Body of pancreas (tissue), 4 donors: ENCODE results near the gene AKAP6. TPM values are rescaled to one million over a fixed set of nuclear protein-coding genes. Genes with fewer than 3 reads are reported as not detected.

Experiments
- ATAC-seq: fragments of 150-250 bp; one replicate; pipeline ENCODE4 v1.9.1; 2016
- DNase-seq, 4 donors: peaks; one replicate each; pipeline ENCODE4 v3.0.0-alpha.2; 2019
- H3K27ac ChIP-seq, 4 donors: fragments of 200-600 bp; sonication (generic); 1 replicate in 3 of 4; 2 replicates in 1 of 4; pipeline versions ENCODE4 v1.5.1 to v1.6.1; 2016 to 2019; ENCODE audit warnings: mild to moderate bottlenecking in 1 of 4, mixed read lengths in 1 of 4, moderate library complexity in 1 of 4
- H3K27me3 ChIP-seq, 2 donors: fragments of 200-600 bp; sonication (generic); one replicate each; pipeline ENCODE4 v1.6.0; 2016; ENCODE audit warnings: mild to moderate bottlenecking in 1 of 2
- H3K36me3 ChIP-seq, 2 donors: fragments of 200-600 bp; sonication (generic); replicated peaks in 1 of 2; 2 replicates each; pipeline ENCODE4 v1.5.1; 2016; ENCODE audit warnings: low read depth in 2 of 2; ENCODE audit not compliant: insufficient read depth in 1 of 2
- H3K4me1 ChIP-seq: fragments of 200-600 bp; sonication (generic); one replicate; pipeline ENCODE4 v1.6.0; 2016
- H3K4me3 ChIP-seq, 2 donors: fragments of 200-600 bp; sonication (generic); 1 replicate in 1 of 2; 2 replicates in 1 of 2; pipeline ENCODE4 v1.5.1; 2016 to 2019
- H3K9me3 ChIP-seq, 3 donors: fragments of 200-600 bp; sonication (generic); 1 replicate in 2 of 3; 2 replicates in 1 of 3; pipeline ENCODE4 v1.5.1; 2016
- CTCF ChIP-seq, 7 experiments: fragments of 450-650 bp in 4 of 7; fragments of 200-600 bp in 3 of 7; sonication (generic) in 3 of 7; IDR thresholded peaks; one replicate each; pipeline ENCODE4 v1.5.1; 2016 to 2019; ENCODE audit warnings: antibody characterized with exemption in 7 of 7
- POLR2A ChIP-seq, 3 donors: fragments of 450-650 bp; IDR thresholded peaks; one replicate each; pipeline ENCODE4 v1.6.1; 2016; ENCODE audit warnings: antibody characterized with exemption in 3 of 3, mild to moderate bottlenecking in 2 of 3
- WGBS, 2 donors: methylation state at CpG; one replicate each; pipeline ENCODE4 v1.1.5; 2017; 5-methylcytosine and 5-hydroxymethylcytosine counted together
- intact Hi-C: fragments of 100-400 bp; cut with DNase I; formaldehyde crosslinking; loops from one replicate; pipeline ENCODE4 v1.15.1; 2023
- total RNA-seq, 2 donors: library from RNA; depleted of rRNA; stranded (reverse); fragments of >200 nt; gene quantifications; one replicate each; pipeline ENCODE4 v1.1.0, GENCODE V29; 2016

The AKAP6 gene
- total RNA-seq, 2 donors from 2014 or later: 2.0 to 2.9 TPM

GRCh38 chr14:32476532-32476931 lies 147.4 kb downstream of the AKAP6 start:
- WGBS, 2 donors: 55 to 68% methylated on average over 4 of the region's 4 CpGs
- Histone ChIP-seq H3K4me3 (no peak overlapping the region), H3K36me3 (no peaks in the 10 kb centered on the region), H3K9me3 (no peaks in the 10 kb centered on the region), H3K27ac (no peak overlapping the region), H3K4me1 (peaks cover 7% of the 10 kb centered on the region), H3K27me3 (no peaks in the 10 kb centered on the region)
- DNase-seq (no peak), ATAC-seq (no peak)
- intact Hi-C loops: no loop called here
- TF ChIP-seq POLR2A (IDR thresholded peaks at IDR 0.05): no peak
- no peak for TF ChIP-seq CTCF (IDR thresholded peaks at IDR 0.05)

GRCh38 chr14:32477396-32477795 lies 148.3 kb downstream of the AKAP6 start:
- ATAC-seq (no peak), DNase-seq (no peak)
- H3K27ac ChIP-seq: no peak overlapping the region
- H3K4me3 ChIP-seq: no peak overlapping the region
- H3K36me3 ChIP-seq: no peaks in the 10 kb centered on the region
- H3K4me1 ChIP-seq: peaks cover 3% of the 10 kb centered on the region
- no peaks in the 10 kb centered on the region for H3K9me3 ChIP-seq
- no peaks in the 10 kb centered on the region for H3K27me3 ChIP-seq
- TF ChIP-seq POLR2A (IDR thresholded peaks at IDR 0.05) (no peak), CTCF (IDR thresholded peaks at IDR 0.05) (no peak)
- WGBS, 2 donors: 91 to 92% methylated on average over 3 of the region's 3 CpGs
- intact Hi-C loops: no loop called here

GRCh38 chr14:32478050-32478449 lies 149.0 kb downstream of the AKAP6 start:
- Histone ChIP-seq H3K27me3 (no peaks in the 10 kb centered on the region), H3K4me1 (no peaks in the 10 kb centered on the region), H3K27ac (no peak overlapping the region), H3K4me3 (no peak overlapping the region), H3K9me3 (no peaks in the 10 kb centered on the region), H3K36me3 (no peaks in the 10 kb centered on the region)
- ATAC-seq (no peak), DNase-seq (no peak)
- no peak for TF ChIP-seq CTCF (IDR thresholded peaks at IDR 0.05)
- no peak for TF ChIP-seq POLR2A (IDR thresholded peaks at IDR 0.05)
- intact Hi-C loops: no loop called here
- 85 to 88% methylated on average over 3 of the region's 3 CpGs for WGBS, 2 donors

GRCh38 chr14:32480337-32480736 lies 151.2 kb downstream of the AKAP6 start:
- no peaks in the 10 kb centered on the region for H3K4me1 ChIP-seq
- TF ChIP-seq POLR2A (IDR thresholded peaks at IDR 0.05): no peak
- TF ChIP-seq CTCF (IDR thresholded peaks at IDR 0.05): no peak
- H3K9me3 ChIP-seq: no peaks in the 10 kb centered on the region
- intact Hi-C loops: no loop called here
- no peak for ATAC-seq
- 81% methylated on average over 1 of the region's 1 CpG for WGBS, 2 donors
- no peak for DNase-seq
- H3K27me3 ChIP-seq: no peaks in the 10 kb centered on the region
- H3K4me3 ChIP-seq: no peak overlapping the region
- H3K27ac ChIP-seq: no peak overlapping the region
- no peaks in the 10 kb centered on the region for H3K36me3 ChIP-seq

GRCh38 chr14:32481707-32482106 lies 152.6 kb downstream of the AKAP6 start:
- Histone ChIP-seq H3K9me3 (no peaks in the 10 kb centered on the region), H3K36me3 (no peaks in the 10 kb centered on the region), H3K4me1 (no peaks in the 10 kb centered on the region), H3K27ac (no peak overlapping the region), H3K4me3 (no peak overlapping the region), H3K27me3 (no peaks in the 10 kb centered on the region)
- DNase-seq: no peak
- no peak for TF ChIP-seq POLR2A (IDR thresholded peaks at IDR 0.05)
- TF ChIP-seq CTCF (IDR thresholded peaks at IDR 0.05): no peak
- ATAC-seq: no peak
- WGBS, 2 donors: 24 to 64% methylated on average over 1 of the region's 1 CpG
- intact Hi-C loops: no loop called here
